WTC11 (cell line): ENCODE measurements around the gene EBF3. TPM values are rescaled to one million over a fixed set of nuclear protein-coding genes. Genes with fewer than 3 reads are reported as not detected.

Experiments
- ATAC-seq: fragments of 200-7000 bp; cut with Tn5 transposase; 2 replicates; pipeline ENCODE4 v1.10.0; 2021; ENCODE audit warnings: mild to moderate bottlenecking, moderate library complexity
- CTCF ChIA-PET: fragments of 300-600 bp; sonication (Branson Sonifier 250); formaldehyde crosslinking; loops from one replicate; lab custom pipeline; 2021; ENCODE audit warnings: antibody characterized with exemption; lab: Charles Lee
- POLR2A ChIA-PET: fragments of 350-600 bp; sonication (Branson Sonifier 250); formaldehyde crosslinking; loops from one replicate; lab custom pipeline; 2021; ENCODE audit warnings: antibody characterized with exemption; lab: Charles Lee
- DNase-seq: peaks from one replicate; pipeline ENCODE4 v3.0.0; 2021; ENCODE audit warnings: low spot score
- H3K27ac Mint-ChIP-seq: 2 replicates; pipeline ENCODE4 v1.8.0; 2021; ENCODE audit warnings: mixed read lengths
- H3K27me3 Mint-ChIP-seq: 2 replicates; pipeline ENCODE4 v1.8.0; 2021; ENCODE audit warnings: low read depth, mild to moderate bottlenecking, moderate library complexity, mixed read lengths
- H3K36me3 Mint-ChIP-seq: 2 replicates; pipeline ENCODE4 v1.8.0; 2021; ENCODE audit warnings: mixed read lengths
- H3K4me1 Mint-ChIP-seq: 2 replicates; pipeline ENCODE4 v1.8.0; 2022; ENCODE audit warnings: mixed read lengths
- H3K4me3 Mint-ChIP-seq: 2 replicates; pipeline ENCODE4 v1.8.0; 2021; ENCODE audit warnings: mild to moderate bottlenecking, moderate library complexity, mixed read lengths
- H3K9me3 Mint-ChIP-seq: 2 replicates; pipeline ENCODE4 v1.8.0; 2021; ENCODE audit warnings: mixed read lengths
- ARID4B ChIP-seq: sonication (generic); formaldehyde crosslinking; IDR thresholded peaks from 2 replicates; pipeline ENCODE4 v1.8.0; 2023; ENCODE audit warnings: missing genetic modification reagents, mild to moderate bottlenecking, borderline replicate concordance
- CTCF ChIP-seq: fragments of 200-600 bp; IDR thresholded peaks from 2 replicates; pipeline ENCODE4 v1.8.0; 2022; ENCODE audit warnings: antibody characterized with exemption
- E2F1 ChIP-seq: sonication (generic); formaldehyde crosslinking; IDR thresholded peaks from 2 replicates; pipeline ENCODE4 v1.8.0; 2022; ENCODE audit warnings: mild to moderate bottlenecking, missing genetic modification reagents
- FOXJ3 ChIP-seq: sonication (generic); formaldehyde crosslinking; IDR thresholded peaks from 2 replicates; pipeline ENCODE4 v1.9.0; 2021; ENCODE audit warnings: missing genetic modification reagents, mild to moderate bottlenecking, borderline replicate concordance
- KAT7 ChIP-seq: sonication (generic); formaldehyde crosslinking; IDR thresholded peaks from 2 replicates; pipeline ENCODE4 v1.8.1; 2023; ENCODE audit warnings: missing genetic modification reagents, mild to moderate bottlenecking, borderline replicate concordance
- NFYB ChIP-seq: sonication (generic); formaldehyde crosslinking; conservative IDR thresholded peaks from 2 replicates; pipeline ENCODE4 v1.8.0; 2022; ENCODE audit warnings: low read depth, missing genetic modification reagents
- TEAD4 ChIP-seq: sonication (generic); formaldehyde crosslinking; IDR thresholded peaks from 2 replicates; pipeline ENCODE4 v1.8.0; 2022; ENCODE audit warnings: mild to moderate bottlenecking, missing genetic modification reagents
- ZNF232 ChIP-seq: sonication (generic); formaldehyde crosslinking; IDR thresholded peaks from 2 replicates; pipeline ENCODE4 v1.8.0; 2022; ENCODE audit warnings: mild to moderate bottlenecking, missing genetic modification reagents
- ZNF423 ChIP-seq: fragments of 250-450 bp; sonication (Bioruptor Pico); IDR thresholded peaks from 2 replicates; pipeline ENCODE4 v2.1.2; 2022; ENCODE audit warnings: mild to moderate bottlenecking, moderate library complexity
- ZNF425 ChIP-seq: fragments of 250-450 bp; sonication (Bioruptor Pico); conservative IDR thresholded peaks from 2 replicates; pipeline ENCODE4 v1.9.0; 2021; ENCODE audit warnings: mild to moderate bottlenecking
- ZNF532 ChIP-seq: fragments of 250-450 bp; sonication (Bioruptor Pico); IDR thresholded peaks from 2 replicates; pipeline ENCODE4 v1.9.0; 2021; ENCODE audit warnings: mild to moderate bottlenecking, borderline replicate concordance
- total RNA-seq: library from RNA; stranded (reverse); gene quantifications from 3 replicates; pipeline ENCODE4 v1.2.3, GENCODE V29; 2021

The EBF3 gene
- total RNA-seq, 1 experiment from 2014 or later = 1.2 TPM

GRCh38 chr10:129969184-129969910, 5.3 kb upstream of the EBF3 start (continued):
- TF ChIP-seq ZNF425 (CRISPR knock-in tag) = no peak
- TF ChIP-seq NFYB (CRISPR knock-in tag) = no peak
- no peak for TF ChIP-seq ZNF532 (CRISPR knock-in tag)
- no peak for TF ChIP-seq FOXJ3 (CRISPR knock-in tag)
- TF ChIP-seq ARID4B = no peak
- TF ChIP-seq, all 79 proteins: peak for 0

GRCh38 chr10:129968853-129969183, 4.7 kb upstream of the EBF3 start:
- DNase-seq (peak; percentile 88), ATAC-seq (peak; percentile 21)
- Mint-ChIP-seq H3K27me3 (peaks cover 88% of the 10 kb centered on the region), H3K36me3 (no peaks in the 10 kb centered on the region), H3K4me1 (peaks cover 43% of the 10 kb centered on the region), H3K9me3 (no peaks in the 10 kb centered on the region), H3K27ac (no peak overlapping the region), H3K4me3 (peak overlapping the region; percentile 50)
- peak; percentile 34; the same call in 1 of the 2 replicates for TF ChIP-seq CTCF
- no peak for TF ChIP-seq KAT7
- TF ChIP-seq E2F1 (CRISPR knock-in tag) = no peak
- no peak for TF ChIP-seq ARID4B
- TF ChIP-seq TEAD4 (CRISPR knock-in tag) = no peak
- TF ChIP-seq ZNF232 (CRISPR knock-in tag) = no peak
- TF ChIP-seq ZNF423 = 0 out of 2 replicates have a peak, but pooled peaks have one; percentile 18
- CTCF ChIA-PET = interaction anchor here (0.6 to 7.0 kb wide), 14 partner anchors 9 to 202 kb away, joined by 3 to 40 read pairs (median 4); partner anchors contain the start of gene C10orf143
- POLR2A ChIA-PET = interaction anchor here (0.6 kb wide), 1 partner anchor 568 kb away, joined by 4 read pairs; no protein-coding TSS in a partner anchor
